Measurements from ENCODE around the gene GPR89A.

GRCh38 chr1:145701306-145701862 is 93.6 kb downstream of the GPR89A start:
- TF ChIP-seq RAD21 (IDR thresholded peaks at IDR 0.05 in 1 of 2, conservative IDR thresholded peaks at IDR 0.05 in 1 of 2; ENCODE audit: low read depth in 2 of 2, low read length in 2 of 2) (no peak), CEBPB (IDR thresholded peaks at IDR 0.05; ENCODE audit: low read depth, low read length) (no peak), ATF2 (IDR thresholded peaks at IDR 0.05; ENCODE audit: low read length) (no peak), GABPA (IDR thresholded peaks at IDR 0.05; ENCODE audit: borderline replicate concordance, insufficient read depth, low read length) (no peak), CTCF (IDR thresholded peaks at IDR 0.05; ENCODE audit: control extremely low read depth in 1 of 3, insufficient read depth in 1 of 3, low read depth in 1 of 3, low read length in 3 of 3) (no peak), CREB1 (IDR thresholded peaks at IDR 0.05) (no peak), POLR2AphosphoS5 (IDR thresholded peaks at IDR 0.05; ENCODE audit: low read depth, low read length) (no peak), EZH2 (IDR thresholded peaks at IDR 0.05; ENCODE audit: low read depth, low read length, severe bottlenecking) (no peak), CHD1 (IDR thresholded peaks at IDR 0.05; ENCODE audit: low read depth, low read length) (no peak), ASH2L (IDR thresholded peaks at IDR 0.05; ENCODE audit: low read length) (no peak)

Data from H1 (cell line).